Hippocampal formation (tissue), 2 donors: ENCODE results near the gene KRT72.

Source experiments
- DNase-seq, 2 donors: peaks; one replicate each; lab custom pipeline; 2025; lab: John Stamatoyannopoulos, UW

KRT72 gene

DNA sequence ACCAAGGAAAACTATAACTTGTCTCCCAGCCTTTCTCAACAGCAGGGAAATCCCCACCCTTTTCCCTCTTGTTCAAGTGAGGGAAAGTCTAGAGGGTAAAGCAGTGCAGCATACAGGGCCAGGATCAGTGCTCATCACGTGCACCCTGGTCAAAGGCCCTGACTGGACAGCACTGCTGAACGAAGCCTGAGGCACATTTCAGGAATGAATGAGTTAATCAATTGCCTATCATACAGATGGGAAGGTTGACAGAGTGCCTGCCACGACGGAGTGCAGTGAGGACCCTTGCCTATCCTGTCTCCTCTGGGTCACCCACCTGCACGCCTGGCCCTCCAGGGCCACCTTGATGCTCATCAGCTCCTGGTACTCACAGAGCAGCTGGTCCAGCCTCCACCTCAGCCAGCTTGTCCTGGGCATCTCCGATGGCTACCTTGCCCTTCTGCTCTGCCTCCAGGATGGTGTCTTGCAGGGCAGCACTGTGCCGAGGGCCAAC, 28.8 kb upstream of the KRT72 start:
- DNase-seq: no peak

DNA sequence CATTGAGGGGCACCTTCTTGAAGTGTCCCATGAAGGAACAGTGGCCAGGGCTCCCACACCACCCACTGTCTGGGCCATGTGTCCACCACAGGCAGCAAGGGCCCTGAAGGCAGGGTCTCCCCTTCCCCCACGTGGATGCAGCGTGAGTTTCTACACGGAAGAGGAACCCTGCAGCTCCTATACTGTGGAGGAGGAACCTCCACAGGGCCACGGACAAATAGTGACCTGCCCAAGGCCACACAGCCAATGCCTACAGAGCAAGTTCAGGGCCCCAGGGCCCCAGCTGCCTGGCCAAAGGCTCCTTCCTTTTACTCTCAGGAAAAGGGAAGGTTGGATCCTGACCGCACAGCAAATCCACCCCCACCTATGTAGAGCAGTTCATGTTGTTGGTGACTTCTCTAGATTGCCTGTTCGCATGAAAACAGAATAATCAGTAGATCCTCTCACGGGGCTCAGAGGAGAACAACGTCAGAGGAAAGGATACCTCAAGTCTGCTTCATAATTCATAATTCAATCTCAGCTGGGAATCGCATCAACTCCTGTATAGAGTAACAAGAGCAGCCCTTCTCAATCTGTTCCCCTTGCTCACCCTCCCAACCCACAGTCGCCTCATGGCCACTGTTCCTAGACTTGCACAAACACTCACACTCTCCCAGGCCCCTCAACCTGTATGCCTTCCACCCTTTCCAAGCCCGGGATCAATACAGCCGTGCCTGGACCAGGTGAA, 28.2 kb upstream of the KRT72 start:
- DNase-seq: no peak

DNA sequence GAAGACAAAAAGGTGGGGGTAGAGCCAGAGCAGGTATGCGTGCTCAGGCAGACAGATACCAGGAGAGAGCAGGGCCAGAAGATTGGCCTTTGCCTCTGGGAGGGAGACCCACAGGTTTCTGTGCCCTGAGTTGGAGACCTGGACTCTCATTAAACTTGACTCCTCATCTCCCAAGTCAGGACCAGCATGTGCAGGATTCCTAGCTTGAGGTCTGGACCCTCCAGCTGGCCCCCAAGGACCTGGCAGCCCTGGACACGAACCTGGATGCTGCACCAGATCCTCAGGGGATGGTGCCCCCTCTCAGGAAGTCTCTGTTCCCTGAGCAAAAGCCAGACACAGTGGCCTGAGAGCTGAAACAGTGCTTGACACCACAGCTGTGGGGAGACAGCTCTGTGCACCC, 27.6 kb upstream of the KRT72 start:
- DNase-seq: no peak

DNA sequence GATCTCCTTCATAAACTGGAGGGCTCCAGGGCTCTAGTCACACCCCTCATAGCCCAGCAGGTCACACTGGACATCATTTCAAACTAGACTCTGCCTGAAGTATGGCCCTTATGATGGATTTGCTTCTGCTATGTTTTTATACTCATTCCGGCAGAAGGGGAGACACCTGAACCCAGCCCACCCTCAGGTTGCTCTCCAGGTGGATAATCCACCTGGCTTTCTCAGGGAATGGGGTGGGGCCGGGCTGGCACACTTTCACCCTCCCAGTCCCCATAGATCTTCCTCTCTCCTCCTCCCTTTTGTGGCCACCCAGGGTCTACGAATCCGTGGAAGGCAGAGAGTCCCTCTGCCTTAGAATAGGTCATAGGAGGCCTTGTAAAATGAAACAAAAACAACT, 26.8 kb upstream of the KRT72 start:
- DNase-seq: no peak

DNA sequence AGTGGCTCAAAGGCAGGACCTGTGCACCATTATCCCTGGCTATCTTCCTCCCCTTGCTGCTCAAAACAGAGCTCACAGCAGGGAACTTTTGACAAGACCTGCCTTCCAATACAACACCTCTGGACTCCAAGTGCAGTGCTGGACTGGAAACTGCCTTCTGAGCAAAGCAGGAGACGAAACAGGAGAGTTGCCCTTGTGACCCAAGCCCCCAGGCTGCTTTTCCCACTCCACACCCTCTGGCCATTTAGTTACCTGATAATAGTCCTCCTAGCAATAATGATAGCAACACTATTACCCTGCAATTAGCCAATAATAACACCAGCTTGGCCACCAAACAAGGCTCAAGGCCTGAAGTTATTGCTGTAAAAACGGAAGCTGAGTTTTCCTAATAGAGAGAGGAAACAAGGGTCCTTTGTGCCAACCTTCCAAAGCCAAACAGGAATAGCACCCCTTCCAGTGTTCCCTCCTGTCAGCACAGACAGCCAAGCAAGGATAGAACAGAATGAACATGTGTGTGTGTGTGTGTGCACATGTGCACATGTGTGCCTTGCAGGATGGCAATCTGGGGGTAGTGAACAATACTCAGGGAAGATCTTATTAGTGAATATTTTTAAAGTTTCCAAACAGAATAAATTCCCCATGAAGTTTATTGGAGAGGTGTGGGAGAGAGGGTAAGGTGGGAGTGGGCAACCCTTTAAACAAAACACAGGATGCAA, 26.3 kb upstream of the KRT72 start:
- DNase-seq: no peak

DNA sequence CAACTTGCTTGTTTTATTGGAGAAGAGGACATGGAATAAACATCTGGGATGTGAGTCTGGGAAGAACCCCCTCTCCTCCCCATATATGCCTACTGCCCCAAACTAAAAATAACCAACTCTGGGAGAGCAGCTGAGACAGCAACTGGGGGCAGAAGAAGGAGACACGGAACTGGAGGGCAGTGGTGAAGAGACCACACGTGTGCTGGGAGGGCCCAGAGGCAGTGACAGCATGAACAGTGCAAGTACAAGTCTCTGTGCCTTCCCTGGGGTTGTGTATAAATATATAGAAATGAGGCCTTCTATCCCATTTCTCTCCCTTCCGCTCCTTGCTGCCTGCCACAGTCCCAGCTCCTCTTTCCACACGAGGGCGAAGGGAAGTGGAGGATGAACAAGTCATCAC, 21.1 kb upstream of the KRT72 start:
- DNase-seq: no peak

DNA sequence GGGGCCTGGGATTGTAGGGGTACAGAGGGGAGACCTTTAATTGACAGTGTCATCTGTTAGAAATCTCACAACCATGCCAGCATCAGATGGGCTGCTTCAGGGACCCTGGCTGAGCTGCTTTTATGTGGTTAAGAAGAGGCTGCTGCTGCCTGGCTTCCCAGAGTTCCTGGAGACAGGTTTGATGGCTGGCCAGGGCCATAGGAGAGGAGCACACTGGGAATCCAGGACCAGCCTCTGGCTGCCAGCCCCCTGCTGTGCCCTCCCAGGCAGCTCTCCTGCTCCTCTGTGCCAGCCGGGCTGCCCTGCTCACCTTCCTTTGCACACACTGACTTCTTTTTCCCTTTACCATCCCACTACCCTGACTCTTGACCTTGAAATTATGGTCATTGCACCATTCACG, 17.6 kb upstream of the KRT72 start:
- no peak for DNase-seq

DNA sequence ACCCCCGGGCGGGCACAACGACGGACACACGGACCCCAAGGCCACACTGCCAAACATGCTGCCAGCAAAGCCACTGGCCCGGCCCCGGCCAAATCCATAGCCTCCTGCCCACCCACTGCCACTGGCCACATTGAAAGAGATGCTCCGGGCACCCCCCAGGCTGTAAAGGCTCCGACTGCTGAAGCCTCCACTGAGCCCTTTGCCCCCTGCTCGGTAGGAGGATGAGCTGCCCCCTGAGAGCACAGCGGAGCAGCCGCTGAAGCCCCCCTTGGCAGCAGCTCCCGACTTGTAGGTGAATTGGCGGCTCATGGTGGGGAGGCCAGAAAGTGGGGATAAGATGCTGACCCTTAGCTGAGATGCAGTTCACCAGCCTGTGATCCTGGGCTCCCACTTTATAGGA, 17.0 kb upstream of the KRT72 start, which contains the start of gene KRT73:
KRT73 (minus strand) TSS at position 344 of the 400 bp plus-strand sequence; CDS start at position 309, 35 bp downstream.
- no peak for DNase-seq

DNA sequence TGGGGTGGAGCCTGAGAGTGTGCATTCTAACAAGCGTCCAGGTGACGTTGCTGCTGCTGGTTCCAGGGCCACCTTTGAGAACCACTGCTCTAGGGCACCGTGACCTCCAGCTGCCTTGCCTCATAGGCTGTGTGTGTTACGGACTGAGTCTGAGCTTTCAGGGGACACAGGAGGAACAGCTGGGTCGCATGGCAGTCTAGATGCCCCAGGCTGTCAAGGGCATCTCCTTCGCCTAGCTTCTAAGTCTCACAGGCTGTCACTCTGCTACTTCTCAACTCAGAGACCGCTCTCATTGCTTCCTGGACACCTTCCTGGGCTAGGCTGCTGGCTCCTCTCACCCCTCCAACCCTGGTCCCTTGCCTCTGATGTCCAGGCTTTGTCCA, 16.1 kb upstream of the KRT72 start:
- DNase-seq: no peak

DNA sequence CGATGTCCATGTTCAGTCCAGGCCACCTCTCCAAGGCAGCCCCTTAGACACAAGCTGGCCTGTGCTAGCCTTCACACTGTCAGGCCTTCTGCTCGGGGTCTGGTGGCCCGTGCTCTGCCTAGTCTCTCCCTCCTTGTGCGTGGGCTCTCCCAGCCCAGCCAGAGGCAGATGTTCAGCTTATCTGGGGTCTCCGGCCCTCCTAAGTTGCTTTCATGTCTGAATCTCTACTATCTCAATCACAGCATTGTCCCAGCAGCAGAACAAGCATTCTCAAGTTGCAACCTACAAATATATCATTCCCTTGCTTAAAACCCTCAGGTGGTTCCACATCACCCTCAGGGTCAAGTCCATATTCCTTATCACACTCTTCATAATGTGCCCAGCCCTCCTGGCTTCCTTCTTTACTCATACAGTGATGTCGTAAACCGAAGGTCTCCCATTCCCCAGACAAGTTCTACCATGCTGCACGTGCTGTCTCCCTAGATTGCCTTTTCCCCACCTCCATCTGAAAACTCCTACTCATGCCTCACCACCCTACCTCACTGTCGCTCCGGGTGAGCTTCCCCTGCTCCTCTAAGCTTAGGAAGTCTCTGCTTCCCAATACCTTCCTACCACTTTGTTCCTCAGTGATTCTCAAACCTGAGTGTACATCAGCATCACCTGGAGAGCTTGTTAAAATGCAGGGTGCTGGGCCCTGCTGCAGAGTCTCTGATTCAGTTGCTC, 15.6 kb upstream of the KRT72 start:
- DNase-seq: no peak

DNA sequence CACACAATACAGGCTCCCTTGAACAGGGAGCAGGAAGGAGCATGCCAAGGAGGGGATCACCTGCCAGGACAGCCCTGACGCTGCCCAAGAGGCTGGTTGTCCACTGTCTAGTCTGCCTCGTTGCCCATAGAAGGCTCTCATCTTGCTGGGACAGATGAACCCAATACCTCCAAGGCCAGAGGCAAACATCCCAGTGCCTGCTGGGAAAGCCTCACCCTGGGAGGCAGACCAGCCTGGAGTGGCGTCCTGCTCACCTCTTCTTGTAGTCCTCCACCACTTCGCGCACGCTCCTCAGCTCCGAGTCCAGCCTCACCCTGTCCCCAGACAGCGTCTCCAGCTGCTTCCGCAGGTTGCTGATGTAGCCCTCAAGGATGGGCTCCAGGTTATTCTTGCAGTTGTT, 14.6 kb upstream of the KRT72 start:
- DNase-seq: no peak

DNA sequence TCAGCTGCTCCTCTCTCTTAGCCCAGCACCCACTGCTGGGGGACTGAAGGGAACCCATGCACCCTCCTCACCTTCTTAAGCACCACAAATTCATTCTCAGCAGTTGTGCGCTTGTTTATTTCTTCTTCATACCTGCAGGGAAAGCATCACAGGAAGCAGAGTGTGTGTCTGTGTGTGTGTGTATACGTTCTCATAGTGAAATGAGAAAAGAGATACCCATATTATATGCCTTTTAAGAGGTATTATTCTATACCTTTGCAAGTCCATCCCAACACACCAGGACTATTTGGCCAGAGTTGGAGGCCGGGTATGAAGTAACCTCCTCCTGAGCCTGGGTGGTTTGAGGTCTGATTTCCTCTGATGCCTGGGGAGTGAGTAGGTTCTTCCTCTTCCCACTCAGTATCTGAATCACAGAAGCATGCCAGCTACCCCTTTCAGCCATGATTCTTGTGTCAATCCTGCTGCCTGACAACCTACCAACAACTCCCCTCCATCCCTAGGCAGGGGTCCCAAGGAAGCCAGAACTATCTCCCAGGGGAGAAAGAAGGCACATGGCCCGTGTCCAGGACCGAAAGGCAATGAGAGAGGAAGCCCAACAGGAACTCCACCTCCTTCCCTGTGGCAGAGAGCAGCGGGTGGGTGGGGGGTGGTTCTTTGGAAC, 14.1 kb upstream of the KRT72 start:
- DNase-seq: no peak

DNA sequence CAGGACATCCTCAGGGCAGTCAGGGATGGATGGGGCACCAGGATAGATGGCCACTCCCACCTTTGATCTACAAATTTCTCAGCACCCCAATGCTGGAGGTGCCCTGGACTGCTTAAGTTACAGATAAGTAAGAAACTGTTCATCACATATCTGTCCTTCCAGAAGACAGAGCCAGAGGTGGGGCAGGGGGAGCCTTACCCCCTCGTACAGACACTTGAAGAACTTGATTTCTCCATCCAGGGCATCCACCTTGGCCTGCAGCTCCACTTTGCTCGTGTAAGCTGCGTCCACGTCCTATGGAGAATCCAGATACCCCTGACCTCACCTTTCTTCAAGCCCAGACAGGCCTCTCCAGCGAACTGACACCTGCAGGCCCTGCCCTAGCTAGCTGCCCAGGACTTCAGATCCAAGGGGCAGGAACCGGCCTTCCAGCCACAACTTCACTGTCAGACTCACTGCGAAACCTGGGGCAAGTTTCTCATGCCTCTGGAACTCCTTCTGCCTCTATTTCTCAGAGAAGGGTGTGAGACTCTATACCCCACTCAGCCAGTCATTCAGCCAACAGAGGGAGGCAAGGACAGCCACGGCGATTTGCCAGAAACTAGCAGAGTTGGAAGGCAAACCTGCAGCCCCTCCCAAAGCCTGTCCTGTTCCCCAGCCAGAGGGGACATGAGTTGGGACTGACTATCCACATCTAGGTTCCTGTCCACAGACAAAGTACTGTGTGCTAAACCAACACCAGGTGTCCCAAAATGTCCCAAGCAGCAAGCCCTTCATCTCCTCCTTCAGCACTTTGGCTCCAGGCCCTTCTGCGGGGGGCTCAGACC, 13.3 kb upstream of the KRT72 start:
- no peak for DNase-seq

DNA sequence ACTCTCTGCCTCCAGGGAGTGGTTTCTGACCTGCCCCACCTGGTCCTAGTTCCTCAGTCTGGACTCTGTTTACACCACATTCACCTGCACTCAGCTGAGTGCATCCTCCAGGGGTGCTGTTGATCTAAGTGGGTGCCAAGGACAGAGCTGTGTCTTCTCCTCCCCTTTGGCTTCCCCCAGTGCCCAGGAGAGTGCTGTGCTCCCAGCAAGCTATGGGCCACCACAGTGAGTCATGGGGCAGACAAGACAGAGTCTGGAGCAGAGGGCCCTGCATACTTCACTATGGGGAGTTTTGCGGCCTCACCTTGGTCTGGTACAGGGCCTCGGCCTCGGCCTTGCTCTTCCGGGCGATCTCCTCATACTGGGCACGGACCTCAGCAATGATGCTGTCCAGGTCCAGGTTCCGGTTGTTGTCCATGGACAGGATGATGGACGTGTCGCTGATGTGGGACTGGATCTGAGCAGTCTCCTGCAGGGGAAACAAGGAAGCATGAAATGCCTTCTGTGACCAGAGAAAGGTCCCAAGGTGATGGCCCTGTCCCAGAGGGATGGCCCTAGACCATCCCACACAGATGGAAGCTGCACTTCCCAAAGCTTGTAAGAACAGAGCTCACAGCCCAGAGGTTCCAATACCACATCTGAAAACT, 12.2 kb upstream of the KRT72 start:
- DNase-seq: no peak

DNA sequence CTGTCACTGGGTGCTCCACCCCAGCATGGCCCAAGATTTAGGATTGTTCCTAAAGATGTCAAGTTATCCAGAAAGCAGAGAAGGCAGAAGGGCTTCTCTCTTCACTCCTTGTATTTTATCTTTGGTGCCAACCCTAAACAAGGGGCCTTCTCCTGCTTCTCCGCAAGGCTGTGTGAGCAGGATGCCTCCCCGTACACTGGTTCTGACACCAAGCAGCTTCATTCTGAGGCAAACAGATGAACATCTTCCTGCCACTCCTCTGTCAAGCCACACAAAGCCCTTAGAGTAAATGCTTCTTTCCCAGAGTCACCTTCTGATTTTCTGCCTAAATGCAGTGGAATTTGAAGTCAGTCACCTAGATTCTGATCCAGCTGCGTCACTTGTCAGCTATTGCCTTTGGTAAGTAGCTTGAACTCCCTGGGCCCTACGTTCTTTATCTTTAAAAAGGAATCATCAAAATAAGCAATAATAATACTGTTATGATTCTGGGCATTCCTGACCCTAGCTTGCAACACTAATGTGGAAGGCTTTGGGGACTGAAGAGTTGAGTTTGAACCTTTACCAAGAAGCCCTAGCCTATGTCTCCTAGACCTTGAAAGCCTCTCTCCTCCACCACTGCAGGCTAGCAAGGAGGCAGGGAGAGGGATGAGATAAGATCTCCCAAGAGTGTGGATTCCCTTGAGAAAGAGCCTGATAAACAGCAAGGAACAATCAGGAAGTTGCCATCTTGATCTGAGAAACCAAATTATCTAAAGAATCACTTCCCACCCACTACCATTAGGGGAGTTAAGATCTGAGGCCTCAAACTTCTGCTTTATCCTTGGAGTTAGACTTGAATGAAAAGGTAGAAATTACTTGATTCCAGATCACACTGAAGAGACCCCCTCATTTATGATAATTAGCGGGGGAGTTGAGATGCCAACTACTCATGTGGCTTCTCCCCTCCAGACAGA, 11.4 kb upstream of the KRT72 start:
- DNase-seq: no peak

DNA sequence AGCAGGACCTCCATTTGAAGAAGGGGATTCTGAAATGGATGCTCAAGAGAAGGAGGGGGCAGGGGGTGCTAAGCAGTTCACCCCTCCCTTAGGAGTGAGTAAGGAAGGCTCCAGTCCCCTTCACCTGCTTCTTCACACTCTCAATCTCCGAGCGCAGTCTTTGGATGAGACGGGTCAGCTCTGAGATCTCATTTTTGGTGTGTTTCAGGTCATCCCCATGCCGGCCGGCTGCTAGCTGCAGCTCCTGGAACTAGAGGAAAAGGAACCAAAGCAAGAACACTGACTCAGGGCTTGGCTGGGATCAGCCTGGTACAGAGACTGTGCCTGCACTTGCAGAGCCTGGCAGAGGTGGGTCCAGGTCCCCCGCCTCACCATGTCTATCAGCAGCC, 9.8 kb upstream of the KRT72 start:
- DNase-seq: no peak

DNA sequence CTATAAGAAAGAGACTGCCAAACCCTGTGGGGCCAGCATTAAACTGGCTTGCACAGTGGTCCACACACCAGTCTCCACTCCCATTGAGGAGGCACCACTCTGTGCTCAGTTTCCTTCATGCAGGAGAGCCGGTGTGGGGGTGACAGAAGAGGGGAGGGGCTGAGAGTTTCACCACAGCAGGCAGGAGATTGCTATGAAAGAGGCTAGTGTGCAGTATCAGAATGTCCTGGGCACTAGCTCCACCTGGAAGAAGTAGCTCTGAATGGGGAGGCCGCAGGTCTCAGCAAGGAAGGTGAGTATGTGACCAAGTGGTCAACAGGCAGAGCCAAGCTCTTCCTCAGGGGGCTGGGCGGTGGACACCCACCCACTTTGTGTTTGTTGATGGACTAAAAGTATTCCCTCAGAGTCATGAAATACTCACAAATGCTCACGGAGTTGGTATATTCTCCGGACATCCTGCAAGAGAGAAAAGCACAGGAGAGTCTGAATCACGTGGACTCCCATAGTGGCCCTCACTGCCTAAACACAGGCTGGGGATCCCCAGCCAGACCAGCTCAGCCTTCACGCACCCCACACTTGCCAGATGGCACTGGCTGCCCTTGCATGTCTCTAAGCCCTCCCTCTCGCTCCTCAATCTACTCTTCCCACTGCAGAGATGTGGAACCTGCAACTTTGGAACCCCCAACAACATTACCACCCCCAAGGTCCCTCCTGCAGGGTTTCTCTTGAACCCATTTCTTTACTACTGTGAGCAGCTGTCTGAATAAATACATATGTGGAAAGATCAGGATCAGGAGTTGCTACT, 7.8 kb upstream of the KRT72 start:
- no peak for DNase-seq

DNA sequence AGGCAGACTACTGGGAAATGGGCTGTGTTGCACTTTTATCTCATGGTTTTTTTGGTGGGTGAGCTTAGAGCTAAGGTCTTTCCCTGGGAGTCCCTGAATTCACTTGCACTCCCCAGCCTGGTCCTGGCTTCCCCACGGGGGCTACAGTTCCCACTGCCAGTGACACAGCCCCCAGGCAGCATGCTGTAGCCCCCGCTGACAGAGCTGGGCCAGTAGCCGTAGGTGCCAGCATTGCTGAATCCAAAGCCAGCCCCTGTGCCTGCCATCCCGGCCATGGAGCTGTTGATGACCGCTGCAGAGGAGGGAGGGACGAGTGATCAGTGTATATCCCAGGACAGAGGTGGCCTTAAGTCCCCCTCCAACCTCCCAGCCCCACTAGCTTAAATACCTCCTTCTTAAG, 6.9 kb upstream of the KRT72 start:
- no peak for DNase-seq

DNA sequence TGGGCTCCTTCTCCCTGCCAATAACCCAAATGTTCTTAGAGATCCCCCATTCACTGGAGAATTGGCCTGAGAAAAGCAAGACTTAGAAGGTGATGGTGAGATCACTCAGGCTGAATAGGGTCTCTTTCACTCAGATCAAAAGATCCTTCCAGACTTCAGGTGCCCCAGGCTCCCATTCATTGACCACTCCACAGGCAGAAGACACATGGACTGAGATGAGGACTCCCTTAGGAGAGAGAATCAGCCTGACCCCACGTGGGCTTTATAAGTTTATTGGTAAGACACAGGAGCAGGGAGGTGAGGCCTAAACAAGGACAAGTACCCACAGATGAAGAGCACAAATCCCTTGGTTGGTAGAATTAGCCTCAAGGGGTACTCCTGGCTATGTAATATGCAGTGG, 6.1 kb upstream of the KRT72 start:
- DNase-seq: no peak
